HEK293 (cell line): ENCODE measurements around the gene IGSF23.
A peak's percentile ranks its signal among the peaks of the same experiment; 100 is the strongest.

ENCODE experiments used
- IKZF3 ChIP-seq: fragments of 450-650 bp; IDR thresholded peaks from 2 replicates; pipeline ENCODE4 v1.5.0; 2018; ENCODE audit warnings: missing biosample characterization, mild to moderate bottlenecking, missing genetic modification characterization, moderate library complexity
- MEIS1 ChIP-seq: sonication (generic); formaldehyde crosslinking; IDR thresholded peaks from 2 replicates; pipeline ENCODE4 v1.8.1; 2022; ENCODE audit warnings: missing genetic modification reagents, mild to moderate bottlenecking, borderline replicate concordance
- PRDM1 ChIP-seq: fragments of 450-650 bp; formaldehyde crosslinking; IDR thresholded peaks from 2 replicates; pipeline ENCODE4; 2016; ENCODE audit warnings: missing biosample characterization, missing genetic modification characterization
- PRDM10 ChIP-seq: fragments of 450-650 bp; formaldehyde crosslinking; IDR thresholded peaks from 2 replicates; pipeline ENCODE4 v1.5.1; 2016; ENCODE audit warnings: missing biosample characterization, missing genetic modification characterization
- PRDM2 ChIP-seq: fragments of 450-650 bp; formaldehyde crosslinking; IDR thresholded peaks from 2 replicates; pipeline ENCODE4 v1.5.1; 2016; ENCODE audit warnings: missing biosample characterization, missing genetic modification characterization, borderline replicate concordance
- SCRT1 ChIP-seq: fragments of 450-650 bp; formaldehyde crosslinking; IDR thresholded peaks from 2 replicates; pipeline ENCODE4 v1.5.1; 2016; ENCODE audit warnings: missing biosample characterization, missing genetic modification characterization, borderline replicate concordance
- ZBTB10 ChIP-seq: fragments of 450-650 bp; formaldehyde crosslinking; IDR thresholded peaks from 2 replicates; pipeline ENCODE4 v1.5.1; 2016; ENCODE audit warnings: missing biosample characterization, missing genetic modification characterization
- ZBTB6 ChIP-seq: fragments of 450-650 bp; formaldehyde crosslinking; IDR thresholded peaks from 2 replicates; pipeline ENCODE4 v1.5.1; 2017; ENCODE audit warnings: missing biosample characterization, missing genetic modification characterization
- ZBTB8A ChIP-seq: fragments of 450-650 bp; formaldehyde crosslinking; IDR thresholded peaks from 2 replicates; pipeline ENCODE4 v1.5.1; 2016; ENCODE audit warnings: missing biosample characterization, missing genetic modification characterization
- ZNF366 ChIP-seq: fragments of 450-650 bp; formaldehyde crosslinking; conservative IDR thresholded peaks from 2 replicates; pipeline ENCODE4 v1.5.1; 2016; ENCODE audit warnings: missing biosample characterization, missing genetic modification characterization
- ZNF391 ChIP-seq: fragments of 450-650 bp; formaldehyde crosslinking; IDR thresholded peaks from 2 replicates; pipeline ENCODE4 v1.5.1; 2016; ENCODE audit warnings: low read depth, missing biosample characterization, missing genetic modification characterization, borderline replicate concordance
- ZNF404 ChIP-seq: fragments of 450-650 bp; formaldehyde crosslinking; IDR thresholded peaks from 2 replicates; pipeline ENCODE4 v1.5.1; 2017; ENCODE audit warnings: missing biosample characterization, missing genetic modification characterization
- ZNF560 ChIP-seq: fragments of 450-650 bp; formaldehyde crosslinking; IDR thresholded peaks from 2 replicates; pipeline ENCODE4 v1.5.1; 2017; ENCODE audit warnings: missing biosample characterization, missing genetic modification characterization, borderline replicate concordance
- ZNF585B ChIP-seq: fragments of 450-650 bp; formaldehyde crosslinking; IDR thresholded peaks from 2 replicates; pipeline ENCODE4 v1.5.1; 2016; ENCODE audit warnings: missing biosample characterization, missing genetic modification characterization
- ZNF645 ChIP-seq: fragments of 450-650 bp; formaldehyde crosslinking; IDR thresholded peaks from 2 replicates; pipeline ENCODE4; 2016; ENCODE audit warnings: missing biosample characterization, missing genetic modification characterization
- ZNF677 ChIP-seq: fragments of 450-650 bp; IDR thresholded peaks from 2 replicates; pipeline ENCODE4 v1.5.0; 2018; ENCODE audit warnings: missing biosample characterization, mild to moderate bottlenecking, missing genetic modification characterization, moderate library complexity
- TF ChIP-seq, protein P1 (sequence below): fragments of 450-650 bp; formaldehyde crosslinking; IDR thresholded peaks from 2 replicates; pipeline ENCODE4 v1.5.1; 2016; ENCODE audit warnings: missing biosample characterization, missing genetic modification characterization
- TF ChIP-seq, protein P2 (sequence below): fragments of 450-650 bp; formaldehyde crosslinking; IDR thresholded peaks from 2 replicates; pipeline ENCODE4 v1.5.1; 2016; ENCODE audit warnings: missing biosample characterization, missing genetic modification characterization
- TF ChIP-seq, protein P3 (sequence below): fragments of 450-650 bp; formaldehyde crosslinking; IDR thresholded peaks from 2 replicates; pipeline ENCODE4 v1.5.1; 2017; ENCODE audit warnings: missing biosample characterization, missing genetic modification characterization

The IGSF23 gene

GRCh38 chr19:44582581-44583265 is 30.6 kb upstream of the IGSF23 start (continued):
- no peak for TF ChIP-seq PRDM2 (tag by site-specific recombination)
- no peak for TF ChIP-seq PRDM10 (tag by site-specific recombination)
- no peak for TF ChIP-seq ZNF391 (tag by site-specific recombination)
- peak; percentile 83 for TF ChIP-seq ZNF366 (tag by site-specific recombination)
- no peak for TF ChIP-seq ZBTB6 (tag by site-specific recombination)
- no peak for TF ChIP-seq ZNF645 (tag by site-specific recombination)
- TF ChIP-seq ZNF404 (tag by site-specific recombination) = no peak
- TF ChIP-seq IKZF3 (tag by site-specific recombination) = no peak
- TF ChIP-seq, protein P1, sequence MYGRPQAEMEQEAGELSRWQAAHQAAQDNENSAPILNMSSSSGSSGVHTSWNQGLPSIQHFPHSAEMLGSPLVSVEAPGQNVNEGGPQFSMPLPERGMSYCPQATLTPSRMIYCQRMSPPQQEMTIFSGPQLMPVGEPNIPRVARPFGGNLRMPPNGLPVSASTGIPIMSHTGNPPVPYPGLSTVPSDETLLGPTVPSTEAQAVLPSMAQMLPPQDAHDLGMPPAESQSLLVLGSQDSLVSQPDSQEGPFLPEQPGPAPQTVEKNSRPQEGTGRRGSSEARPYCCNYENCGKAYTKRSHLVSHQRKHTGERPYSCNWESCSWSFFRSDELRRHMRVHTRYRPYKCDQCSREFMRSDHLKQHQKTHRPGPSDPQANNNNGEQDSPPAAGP (tag by site-specific recombination) = no peak
- TF ChIP-seq, protein P2, sequence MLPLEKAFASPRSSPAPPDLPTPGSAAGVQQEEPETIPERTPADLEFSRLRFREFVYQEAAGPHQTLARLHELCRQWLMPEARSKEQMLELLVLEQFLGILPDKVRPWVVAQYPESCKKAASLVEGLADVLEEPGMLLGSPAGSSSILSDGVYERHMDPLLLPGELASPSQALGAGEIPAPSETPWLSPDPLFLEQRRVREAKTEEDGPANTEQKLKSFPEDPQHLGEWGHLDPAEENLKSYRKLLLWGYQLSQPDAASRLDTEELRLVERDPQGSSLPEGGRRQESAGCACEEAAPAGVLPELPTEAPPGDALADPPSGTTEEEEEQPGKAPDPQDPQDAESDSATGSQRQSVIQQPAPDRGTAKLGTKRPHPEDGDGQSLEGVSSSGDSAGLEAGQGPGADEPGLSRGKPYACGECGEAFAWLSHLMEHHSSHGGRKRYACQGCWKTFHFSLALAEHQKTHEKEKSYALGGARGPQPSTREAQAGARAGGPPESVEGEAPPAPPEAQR = no peak
- TF ChIP-seq ZNF585B (tag by site-specific recombination) = no peak
- TF ChIP-seq ZNF677 = no peak
- no peak for TF ChIP-seq ZNF560 (tag by site-specific recombination)
- TF ChIP-seq, protein P3, sequence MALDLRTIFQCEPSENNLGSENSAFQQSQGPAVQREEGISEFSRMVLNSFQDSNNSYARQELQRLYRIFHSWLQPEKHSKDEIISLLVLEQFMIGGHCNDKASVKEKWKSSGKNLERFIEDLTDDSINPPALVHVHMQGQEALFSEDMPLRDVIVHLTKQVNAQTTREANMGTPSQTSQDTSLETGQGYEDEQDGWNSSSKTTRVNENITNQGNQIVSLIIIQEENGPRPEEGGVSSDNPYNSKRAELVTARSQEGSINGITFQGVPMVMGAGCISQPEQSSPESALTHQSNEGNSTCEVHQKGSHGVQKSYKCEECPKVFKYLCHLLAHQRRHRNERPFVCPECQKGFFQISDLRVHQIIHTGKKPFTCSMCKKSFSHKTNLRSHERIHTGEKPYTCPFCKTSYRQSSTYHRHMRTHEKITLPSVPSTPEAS (tag by site-specific recombination) = no peak
- peak; percentile 40; the same call in 1 of the 2 replicates for TF ChIP-seq ZBTB10
- no peak for TF ChIP-seq PRDM1 (tag by site-specific recombination)
- no peak for TF ChIP-seq ZBTB8A (tag by site-specific recombination)
- no peak for TF ChIP-seq MEIS1 (CRISPR knock-in tag)
- no peak for TF ChIP-seq SCRT1 (tag by site-specific recombination)
